Liver (tissue), 9 donors: ENCODE measurements around the gene KANK4. TPM values are rescaled to one million over a fixed set of nuclear protein-coding genes. Genes with fewer than 3 reads are reported as not detected.

Source experiments
- DNase-seq: peaks from one replicate; pipeline ENCODE4 v3.0.0-alpha.2; 2017; ENCODE audit warnings: low spot score
- H3K27ac ChIP-seq, 2 donors: one replicate each; pipeline ENCODE4 v1.7.0; 2013; ENCODE audit warnings: inconsistent platforms in 2 of 2, low read length in 2 of 2, control low read depth in 1 of 2, low read depth in 1 of 2, mild to moderate bottlenecking in 1 of 2
- H3K27me3 ChIP-seq, 4 donors: one replicate each; pipeline versions ENCODE4 v1.6.1 to v1.7.0; 2013; ENCODE audit warnings: low read length in 3 of 4, inconsistent platforms in 1 of 4, mild to moderate bottlenecking in 1 of 4, moderate library complexity in 1 of 4; ENCODE audit not compliant: control insufficient read depth in 4 of 4, insufficient read depth in 4 of 4
- H3K36me3 ChIP-seq, 4 donors: one replicate each; pipeline versions ENCODE4 v1.6.1 to v1.7.0; 2013; ENCODE audit warnings: low read length in 3 of 4, mild to moderate bottlenecking in 3 of 4, low read depth in 1 of 4, moderate library complexity in 1 of 4; ENCODE audit not compliant: control insufficient read depth in 4 of 4, insufficient read depth in 3 of 4
- H3K4me1 ChIP-seq, 4 donors: one replicate each; pipeline versions ENCODE4 v1.6.1 to v1.7.0; 2013; ENCODE audit warnings: low read length in 3 of 4, mild to moderate bottlenecking in 3 of 4, moderate library complexity in 1 of 4; ENCODE audit not compliant: control insufficient read depth in 4 of 4, insufficient read depth in 4 of 4
- H3K4me3 ChIP-seq, 3 donors: one replicate each; pipeline versions ENCODE4 v1.6.1 to v1.7.0; 2013; ENCODE audit warnings: low read length in 3 of 3, control low read depth in 1 of 3, low read depth in 1 of 3, mild to moderate bottlenecking in 1 of 3
- H3K9ac ChIP-seq, 2 donors: one replicate each; pipeline ENCODE4 v1.7.0; 2013; ENCODE audit warnings: low read length in 2 of 2, mild to moderate bottlenecking in 2 of 2, moderate library complexity in 2 of 2, control low read depth in 1 of 2, low read depth in 1 of 2
- H3K9me3 ChIP-seq, 4 donors: one replicate each; pipeline versions ENCODE4 v1.6.1 to v1.7.0; 2013; ENCODE audit warnings: low read length in 3 of 4; ENCODE audit not compliant: control insufficient read depth in 4 of 4
- EGR1 ChIP-seq, 2 donors: IDR thresholded peaks; 2 replicates each; pipeline ENCODE4 v1.6.1; 2016 to 2018; ENCODE audit warnings: antibody characterized with exemption in 2 of 2, low read depth in 2 of 2
- FOXA1 ChIP-seq: IDR thresholded peaks from 2 replicates; pipeline ENCODE4 v1.6.1; 2016; ENCODE audit warnings: antibody characterized with exemption
- FOXA2 ChIP-seq: IDR thresholded peaks from 2 replicates; pipeline ENCODE4 v1.6.1; 2016; ENCODE audit warnings: antibody characterized with exemption
- HNF4A ChIP-seq, 2 donors: conservative IDR thresholded peaks; 2 replicates each; pipeline ENCODE4 v1.6.1; 2016; ENCODE audit warnings: antibody characterized with exemption in 2 of 2, mild to moderate bottlenecking in 2 of 2
- NR2F2 ChIP-seq: IDR thresholded peaks from 2 replicates; pipeline ENCODE4 v1.6.1; 2016; ENCODE audit warnings: antibody characterized with exemption
- RAD21 ChIP-seq, 2 donors: IDR thresholded peaks; 2 replicates each; pipeline ENCODE4 v1.6.1; 2016; ENCODE audit warnings: antibody characterized with exemption in 2 of 2, mild to moderate bottlenecking in 2 of 2
- SP1 ChIP-seq: IDR thresholded peaks from 2 replicates; pipeline ENCODE4 v1.6.1; 2018; ENCODE audit warnings: antibody characterized with exemption, mild to moderate bottlenecking
- TAF1 ChIP-seq: conservative IDR thresholded peaks from 2 replicates; pipeline ENCODE4 v1.6.1; 2016; ENCODE audit warnings: antibody characterized with exemption, mild to moderate bottlenecking
- YY1 ChIP-seq: IDR thresholded peaks from 2 replicates; pipeline ENCODE4 v1.6.1; 2016; ENCODE audit warnings: antibody characterized with exemption, mild to moderate bottlenecking
- WGBS: extraction: QIAGEN DNeasy Blood & Tissue Kit; methylation state at CpG from one replicate; pipeline ENCODE4 v1.1.7; 2013; 5-methylcytosine and 5-hydroxymethylcytosine counted together
- polyA plus RNA-seq, 2 donors: library from polyadenylated mRNA; stranded (reverse) in 1 of 2; unstranded in 1 of 2; fragments of 200-250 nt in 1 of 2; fragments of >200 nt in 1 of 2; fragmentation: Nextera tagmentation in 1 of 2; extraction: Ambion mirVana in 1 of 2; gene quantifications; one replicate each; pipeline versions ENCODE4 v1.2.1 to v1.2.3, GENCODE V29; 2013 to 2015
- total RNA-seq, 2 donors: library from RNA; depleted of rRNA; stranded (reverse); fragments of >200 nt; gene quantifications; one replicate each; pipeline ENCODE4 v1.2.3, GENCODE V29; 2014
- TF ChIP-seq, protein P1 (sequence below): IDR thresholded peaks from 2 replicates; pipeline ENCODE4 v1.6.1; 2016; ENCODE audit warnings: antibody characterized with exemption
- TF ChIP-seq, protein P2 (sequence below): IDR thresholded peaks from 2 replicates; pipeline ENCODE4 v1.6.1; 2016; ENCODE audit warnings: antibody characterized with exemption, mild to moderate bottlenecking
- TF ChIP-seq, protein P3 (sequence below): IDR thresholded peaks from 2 replicates; pipeline ENCODE4 v1.6.1; 2016; ENCODE audit warnings: antibody characterized with exemption
- TF ChIP-seq, protein P4 (sequence below): fragments of 150-350 bp; IDR thresholded peaks from 2 replicates; pipeline ENCODE4 v1.5.1; 2017; ENCODE audit warnings: improper control_type of control experiment, low read depth, low read length; ENCODE audit not compliant: missing input control
- TF ChIP-seq, protein P5 (sequence below): IDR thresholded peaks from 2 replicates; pipeline ENCODE4 v1.6.1; 2016; ENCODE audit warnings: antibody characterized with exemption
- donor health status: healthy.
- donor health status: healthy.
- donor health status: healthy.
- donor health status: healthy.
- donor health status: healthy.

Gene KANK4
- total and polyA plus RNA-seq, 4 donors = 0.58 to 4.6 (median 1.1) TPM

DNA sequence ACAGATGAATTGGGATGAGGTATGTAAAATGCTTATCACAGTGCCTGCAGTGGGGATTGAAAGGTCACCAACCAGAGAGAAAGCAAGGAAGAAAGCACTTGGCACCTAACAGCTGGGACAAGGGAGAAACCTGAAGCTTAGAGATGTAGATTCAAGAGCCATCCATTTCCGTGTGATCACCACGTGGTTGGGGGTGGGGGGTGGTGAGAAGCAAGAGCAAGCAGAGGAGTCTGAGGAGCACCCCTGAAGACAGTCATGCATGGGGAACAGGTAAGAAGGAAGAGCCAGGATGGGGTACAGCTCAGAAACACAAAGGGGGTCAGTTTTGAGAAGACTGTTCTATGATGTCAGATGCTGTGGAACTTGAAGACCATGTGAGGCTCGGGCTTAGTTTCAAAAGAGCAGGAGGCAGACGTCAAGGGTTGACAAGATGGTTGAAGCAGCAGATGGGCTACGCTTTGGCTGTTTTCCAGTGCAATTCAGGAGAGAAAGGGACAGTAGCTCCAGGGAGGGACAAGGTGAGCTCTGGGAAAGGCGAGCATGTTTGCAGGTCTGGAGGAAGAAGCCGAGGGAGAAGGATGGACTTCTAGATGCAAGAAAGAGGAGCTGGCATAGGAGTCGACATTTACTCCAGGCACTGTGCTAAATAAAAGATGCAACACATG lies 17.4 kb downstream of the KANK4 start:
- Histone ChIP-seq H3K27me3 (no peaks in the 10 kb centered on the region), H3K4me3 (no peak overlapping the region), H3K27ac (no peak overlapping the region), H3K9ac (no peak overlapping the region), H3K36me3 (no peaks in the 10 kb centered on the region), H3K9me3 (no peaks in the 10 kb centered on the region), H3K4me1 (peaks cover 0 to 3% (median 0%) of the 10 kb centered on the region in 4 donors)
- TF ChIP-seq, protein P1, sequence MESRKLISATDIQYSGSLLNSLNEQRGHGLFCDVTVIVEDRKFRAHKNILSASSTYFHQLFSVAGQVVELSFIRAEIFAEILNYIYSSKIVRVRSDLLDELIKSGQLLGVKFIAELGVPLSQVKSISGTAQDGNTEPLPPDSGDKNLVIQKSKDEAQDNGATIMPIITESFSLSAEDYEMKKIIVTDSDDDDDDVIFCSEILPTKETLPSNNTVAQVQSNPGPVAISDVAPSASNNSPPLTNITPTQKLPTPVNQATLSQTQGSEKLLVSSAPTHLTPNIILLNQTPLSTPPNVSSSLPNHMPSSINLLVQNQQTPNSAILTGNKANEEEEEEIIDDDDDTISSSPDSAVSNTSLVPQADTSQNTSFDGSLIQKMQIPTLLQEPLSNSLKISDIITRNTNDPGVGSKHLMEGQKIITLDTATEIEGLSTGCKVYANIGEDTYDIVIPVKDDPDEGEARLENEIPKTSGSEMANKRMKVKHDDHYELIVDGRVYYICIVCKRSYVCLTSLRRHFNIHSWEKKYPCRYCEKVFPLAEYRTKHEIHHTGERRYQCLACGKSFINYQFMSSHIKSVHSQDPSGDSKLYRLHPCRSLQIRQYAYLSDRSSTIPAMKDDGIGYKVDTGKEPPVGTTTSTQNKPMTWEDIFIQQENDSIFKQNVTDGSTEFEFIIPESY = no peak
- TF ChIP-seq NR2F2 = no peak
- TF ChIP-seq FOXA2 = no peak
- TF ChIP-seq RAD21 (IDR thresholded peaks at IDR 0.05) = no peak
- TF ChIP-seq, protein P2, sequence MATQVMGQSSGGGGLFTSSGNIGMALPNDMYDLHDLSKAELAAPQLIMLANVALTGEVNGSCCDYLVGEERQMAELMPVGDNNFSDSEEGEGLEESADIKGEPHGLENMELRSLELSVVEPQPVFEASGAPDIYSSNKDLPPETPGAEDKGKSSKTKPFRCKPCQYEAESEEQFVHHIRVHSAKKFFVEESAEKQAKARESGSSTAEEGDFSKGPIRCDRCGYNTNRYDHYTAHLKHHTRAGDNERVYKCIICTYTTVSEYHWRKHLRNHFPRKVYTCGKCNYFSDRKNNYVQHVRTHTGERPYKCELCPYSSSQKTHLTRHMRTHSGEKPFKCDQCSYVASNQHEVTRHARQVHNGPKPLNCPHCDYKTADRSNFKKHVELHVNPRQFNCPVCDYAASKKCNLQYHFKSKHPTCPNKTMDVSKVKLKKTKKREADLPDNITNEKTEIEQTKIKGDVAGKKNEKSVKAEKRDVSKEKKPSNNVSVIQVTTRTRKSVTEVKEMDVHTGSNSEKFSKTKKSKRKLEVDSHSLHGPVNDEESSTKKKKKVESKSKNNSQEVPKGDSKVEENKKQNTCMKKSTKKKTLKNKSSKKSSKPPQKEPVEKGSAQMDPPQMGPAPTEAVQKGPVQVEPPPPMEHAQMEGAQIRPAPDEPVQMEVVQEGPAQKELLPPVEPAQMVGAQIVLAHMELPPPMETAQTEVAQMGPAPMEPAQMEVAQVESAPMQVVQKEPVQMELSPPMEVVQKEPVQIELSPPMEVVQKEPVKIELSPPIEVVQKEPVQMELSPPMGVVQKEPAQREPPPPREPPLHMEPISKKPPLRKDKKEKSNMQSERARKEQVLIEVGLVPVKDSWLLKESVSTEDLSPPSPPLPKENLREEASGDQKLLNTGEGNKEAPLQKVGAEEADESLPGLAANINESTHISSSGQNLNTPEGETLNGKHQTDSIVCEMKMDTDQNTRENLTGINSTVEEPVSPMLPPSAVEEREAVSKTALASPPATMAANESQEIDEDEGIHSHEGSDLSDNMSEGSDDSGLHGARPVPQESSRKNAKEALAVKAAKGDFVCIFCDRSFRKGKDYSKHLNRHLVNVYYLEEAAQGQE = no peak
- TF ChIP-seq TAF1 = no peak
- TF ChIP-seq, protein P3, sequence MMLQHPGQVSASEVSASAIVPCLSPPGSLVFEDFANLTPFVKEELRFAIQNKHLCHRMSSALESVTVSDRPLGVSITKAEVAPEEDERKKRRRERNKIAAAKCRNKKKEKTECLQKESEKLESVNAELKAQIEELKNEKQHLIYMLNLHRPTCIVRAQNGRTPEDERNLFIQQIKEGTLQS = no peak
- TF ChIP-seq, protein P4, sequence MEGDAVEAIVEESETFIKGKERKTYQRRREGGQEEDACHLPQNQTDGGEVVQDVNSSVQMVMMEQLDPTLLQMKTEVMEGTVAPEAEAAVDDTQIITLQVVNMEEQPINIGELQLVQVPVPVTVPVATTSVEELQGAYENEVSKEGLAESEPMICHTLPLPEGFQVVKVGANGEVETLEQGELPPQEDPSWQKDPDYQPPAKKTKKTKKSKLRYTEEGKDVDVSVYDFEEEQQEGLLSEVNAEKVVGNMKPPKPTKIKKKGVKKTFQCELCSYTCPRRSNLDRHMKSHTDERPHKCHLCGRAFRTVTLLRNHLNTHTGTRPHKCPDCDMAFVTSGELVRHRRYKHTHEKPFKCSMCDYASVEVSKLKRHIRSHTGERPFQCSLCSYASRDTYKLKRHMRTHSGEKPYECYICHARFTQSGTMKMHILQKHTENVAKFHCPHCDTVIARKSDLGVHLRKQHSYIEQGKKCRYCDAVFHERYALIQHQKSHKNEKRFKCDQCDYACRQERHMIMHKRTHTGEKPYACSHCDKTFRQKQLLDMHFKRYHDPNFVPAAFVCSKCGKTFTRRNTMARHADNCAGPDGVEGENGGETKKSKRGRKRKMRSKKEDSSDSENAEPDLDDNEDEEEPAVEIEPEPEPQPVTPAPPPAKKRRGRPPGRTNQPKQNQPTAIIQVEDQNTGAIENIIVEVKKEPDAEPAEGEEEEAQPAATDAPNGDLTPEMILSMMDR = no peak
- TF ChIP-seq EGR1 (IDR thresholded peaks at IDR 0.05; ENCODE audit: low read depth in 2 of 2) = no peak
- TF ChIP-seq YY1 = no peak
- TF ChIP-seq SP1 = no peak
- WGBS = 86% methylated on average over 8 of the region's 8 CpGs
- no peak for DNase-seq

DNA sequence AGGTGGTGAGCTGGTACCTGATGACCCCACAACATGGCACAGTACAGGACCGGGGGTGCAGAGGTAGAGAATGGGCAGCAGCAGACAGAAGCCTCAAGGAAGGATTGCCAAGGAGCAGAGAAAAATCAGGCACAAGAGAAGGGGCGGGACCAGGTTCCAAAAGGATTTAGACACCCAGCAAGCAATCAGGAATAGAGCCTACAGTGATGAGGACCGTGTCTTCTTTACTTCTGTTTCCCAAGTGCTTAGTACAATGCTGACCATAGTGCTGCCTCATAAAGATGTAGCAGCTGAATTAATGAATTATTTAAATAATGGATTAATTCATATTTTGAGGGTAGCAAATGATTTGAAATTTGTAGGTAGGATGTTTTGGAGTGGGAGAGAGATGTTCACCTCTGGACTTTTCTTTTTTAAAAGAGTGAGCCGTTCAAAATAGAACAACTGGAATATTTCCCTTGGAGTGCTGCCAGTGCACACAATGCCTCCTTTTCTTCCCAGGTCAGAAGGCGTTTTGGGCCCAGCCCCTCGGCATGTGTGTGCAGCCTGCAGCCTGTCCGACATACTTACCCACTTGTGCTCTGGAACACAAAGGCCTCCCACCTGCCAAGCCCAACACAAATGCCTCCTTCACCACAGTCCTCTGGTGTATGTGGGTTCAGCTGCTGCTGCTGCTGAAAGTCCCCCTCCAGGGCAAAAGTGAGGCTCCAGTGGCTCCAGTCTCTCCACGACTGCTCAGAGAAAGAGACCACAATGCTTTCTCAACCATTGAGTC lies 19.6 kb downstream of the KANK4 start:
- no peak for DNase-seq
- WGBS = 55% methylated on average over 8 of the region's 8 CpGs
- TF ChIP-seq, protein P3 = no peak
- no peak for TF ChIP-seq HNF4A (conservative IDR thresholded peaks at IDR 0.05)
- TF ChIP-seq FOXA1 = no peak
- TF ChIP-seq, protein P5, sequence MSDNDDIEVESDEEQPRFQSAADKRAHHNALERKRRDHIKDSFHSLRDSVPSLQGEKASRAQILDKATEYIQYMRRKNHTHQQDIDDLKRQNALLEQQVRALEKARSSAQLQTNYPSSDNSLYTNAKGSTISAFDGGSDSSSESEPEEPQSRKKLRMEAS = no peak
- no peak for TF ChIP-seq FOXA2
- TF ChIP-seq, protein P4 = no peak
- TF ChIP-seq RAD21 (IDR thresholded peaks at IDR 0.05) = no peak
- TF ChIP-seq, protein P2 = no peak

More for the DNA sequence above, 19.6 kb downstream of the KANK4 start:
- H3K27me3 ChIP-seq = no peaks in the 10 kb centered on the region
- peaks cover 0 to 3% (median 0%) of the 10 kb centered on the region in 4 donors for H3K4me1 ChIP-seq
- no peaks in the 10 kb centered on the region for H3K9me3 ChIP-seq
- no peak overlapping the region for H3K9ac ChIP-seq
- H3K4me3 ChIP-seq = no peak overlapping the region
- H3K36me3 ChIP-seq = no peaks in the 10 kb centered on the region
- H3K27ac ChIP-seq = no peak overlapping the region
